GM06990 (cell line): ENCODE data around the gene RABGAP1.

Experiments used
- DNase-seq: peaks from one replicate; pipeline ENCODE4 v3.0.0-alpha.2; 2011; ENCODE audit not compliant: insufficient read length; ENCODE audit errors: extremely low read depth
- H3K27me3 ChIP-seq: replicated peaks from 2 replicates; pipeline ENCODE4 v1.6.0; 2011; ENCODE audit warnings: low read length; ENCODE audit not compliant: control insufficient read depth, insufficient read depth
- H3K36me3 ChIP-seq: 2 replicates; pipeline ENCODE4 v1.5.1; 2011; ENCODE audit warnings: low read length; ENCODE audit not compliant: control insufficient read depth, insufficient read depth
- H3K4me3 ChIP-seq: replicated peaks from 2 replicates; pipeline ENCODE4 v1.5.1; 2011; ENCODE audit warnings: low read depth, mild to moderate bottlenecking, control low read depth, low read length
- TF ChIP-seq, protein P1 (sequence below): IDR thresholded peaks from 2 replicates; pipeline ENCODE4 v1.5.1; 2011; ENCODE audit warnings: low read length, control low read depth, mild to moderate bottlenecking, inconsistent platforms; ENCODE audit not compliant: insufficient read depth, poor library complexity, severe bottlenecking

The RABGAP1 gene

DNA sequence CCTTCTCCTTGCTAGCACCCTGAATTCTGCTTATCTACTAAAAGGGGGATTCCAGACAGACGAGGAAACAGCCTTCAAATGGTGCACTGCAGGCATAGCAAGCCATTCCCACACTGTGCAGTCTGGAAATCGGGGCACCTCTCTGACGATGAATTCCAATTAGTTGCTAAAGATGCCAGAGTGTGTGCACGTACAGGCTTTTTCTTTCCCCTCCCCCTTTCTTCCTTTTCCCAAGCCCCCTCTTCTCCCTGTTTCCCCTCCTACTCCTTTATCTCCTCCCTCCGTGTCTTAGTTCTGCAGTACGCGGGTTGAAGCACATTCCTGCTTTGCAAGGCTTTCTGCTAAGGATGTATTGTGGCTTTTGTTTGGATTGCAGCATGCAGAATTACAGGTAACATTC, 92.5 kb downstream of the RABGAP1 start, which contains the start of gene GPR21:
TSS of gene GPR21 (plus strand) at position 316 of the 400 bp plus-strand sequence. CDS start 900 bp downstream, outside the sequence.
- TF ChIP-seq, protein P1, sequence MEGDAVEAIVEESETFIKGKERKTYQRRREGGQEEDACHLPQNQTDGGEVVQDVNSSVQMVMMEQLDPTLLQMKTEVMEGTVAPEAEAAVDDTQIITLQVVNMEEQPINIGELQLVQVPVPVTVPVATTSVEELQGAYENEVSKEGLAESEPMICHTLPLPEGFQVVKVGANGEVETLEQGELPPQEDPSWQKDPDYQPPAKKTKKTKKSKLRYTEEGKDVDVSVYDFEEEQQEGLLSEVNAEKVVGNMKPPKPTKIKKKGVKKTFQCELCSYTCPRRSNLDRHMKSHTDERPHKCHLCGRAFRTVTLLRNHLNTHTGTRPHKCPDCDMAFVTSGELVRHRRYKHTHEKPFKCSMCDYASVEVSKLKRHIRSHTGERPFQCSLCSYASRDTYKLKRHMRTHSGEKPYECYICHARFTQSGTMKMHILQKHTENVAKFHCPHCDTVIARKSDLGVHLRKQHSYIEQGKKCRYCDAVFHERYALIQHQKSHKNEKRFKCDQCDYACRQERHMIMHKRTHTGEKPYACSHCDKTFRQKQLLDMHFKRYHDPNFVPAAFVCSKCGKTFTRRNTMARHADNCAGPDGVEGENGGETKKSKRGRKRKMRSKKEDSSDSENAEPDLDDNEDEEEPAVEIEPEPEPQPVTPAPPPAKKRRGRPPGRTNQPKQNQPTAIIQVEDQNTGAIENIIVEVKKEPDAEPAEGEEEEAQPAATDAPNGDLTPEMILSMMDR = no peak
- peaks cover 4% of the 10 kb centered on the region for H3K36me3 ChIP-seq
- H3K4me3 ChIP-seq = no peak within 1 kb of the TSS
- H3K27me3 ChIP-seq = no peaks in the 10 kb centered on the region
- DNase-seq = no peak

DNA sequence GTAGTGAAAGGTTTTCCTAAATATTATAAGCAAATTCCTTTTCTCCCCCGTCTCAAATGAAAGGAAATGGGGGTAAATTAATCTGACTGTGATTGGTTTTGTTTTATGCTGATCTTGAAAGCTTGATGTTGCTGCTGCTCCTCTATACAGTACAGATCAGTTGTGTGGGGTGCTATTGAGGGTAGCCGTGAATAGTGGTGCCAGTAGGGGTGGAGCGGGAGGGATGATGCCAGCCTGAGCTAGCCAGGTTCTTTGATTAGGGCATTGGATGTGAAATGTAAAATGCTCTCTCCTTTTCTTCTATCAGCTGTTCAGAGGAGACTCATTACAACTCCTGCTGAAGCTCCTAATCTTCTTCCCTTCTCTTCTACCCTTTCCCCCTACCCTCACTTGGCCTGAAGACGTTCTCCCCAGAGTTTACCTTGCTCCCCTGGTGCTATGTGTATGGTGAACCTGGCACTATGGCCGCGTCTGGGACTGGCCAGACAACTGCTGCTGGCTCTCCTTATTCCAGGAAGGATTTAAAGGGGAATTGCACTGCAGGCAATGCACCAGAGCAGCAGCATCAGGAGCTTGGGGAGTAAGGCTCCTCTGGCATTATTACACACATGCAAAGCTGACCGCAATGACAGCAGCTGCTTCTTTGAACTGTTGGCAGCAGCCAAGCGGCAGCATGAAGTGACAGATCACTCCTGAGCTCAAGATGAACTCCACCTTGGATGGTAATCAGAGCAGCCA, 93.2 kb downstream of the RABGAP1 start:
- no peak for DNase-seq
- no peaks in the 10 kb centered on the region for H3K27me3 ChIP-seq
- H3K36me3 ChIP-seq = peaks cover 4% of the 10 kb centered on the region
- H3K4me3 ChIP-seq = no peak overlapping the region
- TF ChIP-seq, protein P1 = no peak

DNA sequence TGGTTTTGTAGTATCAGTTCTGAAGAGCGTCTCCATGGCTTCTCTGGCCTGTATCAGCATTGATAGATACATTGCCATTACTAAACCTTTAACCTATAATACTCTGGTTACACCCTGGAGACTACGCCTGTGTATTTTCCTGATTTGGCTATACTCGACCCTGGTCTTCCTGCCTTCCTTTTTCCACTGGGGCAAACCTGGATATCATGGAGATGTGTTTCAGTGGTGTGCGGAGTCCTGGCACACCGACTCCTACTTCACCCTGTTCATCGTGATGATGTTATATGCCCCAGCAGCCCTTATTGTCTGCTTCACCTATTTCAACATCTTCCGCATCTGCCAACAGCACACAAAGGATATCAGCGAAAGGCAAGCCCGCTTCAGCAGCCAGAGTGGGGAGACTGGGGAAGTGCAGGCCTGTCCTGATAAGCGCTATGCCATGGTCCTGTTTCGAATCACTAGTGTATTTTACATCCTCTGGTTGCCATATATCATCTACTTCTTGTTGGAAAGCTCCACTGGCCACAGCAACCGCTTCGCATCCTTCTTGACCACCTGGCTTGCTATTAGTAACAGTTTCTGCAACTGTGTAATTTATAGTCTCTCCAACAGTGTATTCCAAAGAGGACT, 94.2 kb downstream of the RABGAP1 start:
- H3K27me3 ChIP-seq = no peaks in the 10 kb centered on the region
- H3K4me3 ChIP-seq = no peak overlapping the region
- TF ChIP-seq, protein P1 = no peak
- H3K36me3 ChIP-seq = peaks cover 2% of the 10 kb centered on the region
- DNase-seq = no peak

DNA sequence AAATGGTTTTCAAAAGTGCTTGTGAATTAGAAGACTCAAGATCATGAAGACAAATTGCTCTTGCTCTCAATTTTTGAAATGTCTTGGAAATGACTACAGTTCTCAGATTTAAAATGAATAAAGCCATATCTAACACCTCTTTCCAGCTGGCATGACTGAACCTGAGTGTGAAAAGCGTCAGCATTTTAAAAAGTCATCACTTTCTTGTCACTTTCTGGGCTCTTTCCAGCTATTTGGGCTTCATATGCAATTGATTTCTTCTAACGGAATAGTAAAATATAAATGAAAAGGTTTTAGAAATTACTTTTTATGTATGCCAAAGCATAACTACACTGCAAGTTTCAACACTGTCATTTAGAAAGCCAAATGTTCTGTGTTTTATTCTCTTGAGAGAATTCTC, 95.0 kb downstream of the RABGAP1 start:
- H3K36me3 ChIP-seq = peaks cover 2% of the 10 kb centered on the region
- DNase-seq = no peak
- TF ChIP-seq, protein P1 = no peak
- H3K4me3 ChIP-seq = no peak overlapping the region
- H3K27me3 ChIP-seq = no peaks in the 10 kb centered on the region

DNA sequence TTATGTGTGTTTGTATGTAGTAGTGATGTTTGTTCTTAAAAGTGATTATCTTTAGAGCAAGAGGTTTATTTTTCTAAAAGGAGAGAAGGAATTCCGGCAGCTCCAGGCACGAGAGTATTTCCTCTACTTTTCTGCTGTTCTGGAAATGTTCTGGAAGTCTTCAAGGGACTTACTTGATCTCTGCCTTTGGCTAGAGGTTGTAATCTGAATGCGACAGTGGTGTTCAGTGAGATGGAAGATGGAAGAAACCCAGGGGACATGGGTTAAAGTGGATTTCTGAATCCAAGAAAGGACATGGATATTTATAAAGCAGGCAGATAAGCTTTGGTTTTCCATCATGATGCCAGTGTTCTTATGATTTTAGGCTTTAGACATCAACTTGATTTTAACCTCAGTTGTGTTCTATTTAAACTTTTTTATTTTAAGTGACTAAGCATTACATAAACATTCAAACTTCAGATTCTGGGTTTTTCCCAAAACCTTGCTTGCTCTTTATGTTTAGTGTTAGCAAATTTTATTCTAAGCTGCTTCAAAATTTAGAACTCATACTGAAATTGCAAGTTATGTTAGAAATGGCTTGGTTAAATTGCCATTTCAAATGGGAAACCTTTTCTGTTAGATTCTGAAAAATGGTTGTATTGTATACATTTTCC, 96.2 kb downstream of the RABGAP1 start:
- no peak overlapping the region for H3K4me3 ChIP-seq
- TF ChIP-seq, protein P1 = no peak
- H3K36me3 ChIP-seq = peaks cover 2% of the 10 kb centered on the region
- no peak for DNase-seq
- H3K27me3 ChIP-seq = no peaks in the 10 kb centered on the region
